ENCODE data around the gene ME3.

ME3 gene

DNA sequence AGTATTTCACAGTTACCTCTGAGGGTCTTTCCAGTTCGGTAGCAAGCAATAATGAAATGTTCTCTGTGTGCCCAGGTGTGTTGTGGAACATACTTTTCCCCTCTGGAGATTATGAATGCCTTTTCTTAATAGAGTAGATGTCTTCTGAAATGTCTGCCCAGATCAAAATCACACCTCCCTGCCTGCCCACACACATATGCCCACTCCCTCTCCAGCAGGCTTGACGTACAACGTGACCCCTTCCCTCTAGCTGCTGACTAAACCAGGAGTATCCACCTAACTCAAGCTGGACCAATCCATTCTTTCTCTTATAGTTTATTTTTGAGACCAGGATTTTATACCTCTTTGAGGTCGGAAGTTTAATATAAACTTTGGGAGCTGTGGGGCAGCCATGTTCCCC lies 48.7 kb downstream of the ME3 start:
- Histone ChIP-seq H3K4me1 (ENCODE audit: low read length) (no peaks in the 10 kb centered on the region), H3K79me2 (ENCODE audit: low read length) (no peaks in the 10 kb centered on the region), H3K27ac (ENCODE audit: low read length) (no peak overlapping the region), H3F3A (ENCODE audit: insufficient read depth, low read length) (no peaks in the 10 kb centered on the region), H3K9me2 (replicated peaks; ENCODE audit: insufficient read depth, low read length) (no peaks in the 10 kb centered on the region), H3K27me3 (replicated peaks; ENCODE audit: insufficient read depth, low read length) (no peaks in the 10 kb centered on the region), H3K9me3 (replicated peaks; ENCODE audit: insufficient read depth, low read length) (no peaks in the 10 kb centered on the region), H3K4me3 (ENCODE audit: low read length) (no peak overlapping the region), H3K9ac (ENCODE audit: low read length) (no peak overlapping the region), H2AFZ (ENCODE audit: low read length) (no peak overlapping the region), H4K20me1 (ENCODE audit: insufficient read depth, low read length) (no peaks in the 10 kb centered on the region), H3K36me3 (replicated peaks; ENCODE audit: insufficient read depth, low read length) (no peaks in the 10 kb centered on the region), H3K4me2 (ENCODE audit: low read depth, low read length) (no peak overlapping the region)
- DNase-seq = no peak
- TF ChIP-seq EZH2 (optimal IDR thresholded peaks at IDR 0.05; ENCODE audit: low read depth, low read length) = no peak
- TF ChIP-seq CTCF (IDR thresholded peaks at IDR 0.05; ENCODE audit: low read length) = no peak
- TF ChIP-seq EZH2phosphoT487 (IDR thresholded peaks at IDR 0.05; ENCODE audit: low read length) = no peak

- TF ChIP-seq CTCF (IDR thresholded peaks at IDR 0.05; ENCODE audit: low read length) (no peak), EZH2phosphoT487 (IDR thresholded peaks at IDR 0.05; ENCODE audit: low read length) (no peak), EZH2 (optimal IDR thresholded peaks at IDR 0.05; ENCODE audit: low read depth, low read length) (no peak)
- Histone ChIP-seq H3K9ac (ENCODE audit: low read length) (no peak overlapping the region), H3K9me3 (replicated peaks; ENCODE audit: insufficient read depth, low read length) (no peaks in the 10 kb centered on the region), H3K4me1 (ENCODE audit: low read length) (no peaks in the 10 kb centered on the region), H3K4me2 (ENCODE audit: low read depth, low read length) (no peak overlapping the region), H3K27me3 (replicated peaks; ENCODE audit: insufficient read depth, low read length) (no peaks in the 10 kb centered on the region), H3K4me3 (ENCODE audit: low read length) (no peak overlapping the region), H3K36me3 (replicated peaks; ENCODE audit: insufficient read depth, low read length) (no peaks in the 10 kb centered on the region), H3K79me2 (ENCODE audit: low read length) (no peaks in the 10 kb centered on the region), H4K20me1 (ENCODE audit: insufficient read depth, low read length) (no peaks in the 10 kb centered on the region), H3K27ac (ENCODE audit: low read length) (no peak overlapping the region), H3F3A (ENCODE audit: insufficient read depth, low read length) (no peaks in the 10 kb centered on the region), H2AFZ (ENCODE audit: low read length) (no peak overlapping the region), H3K9me2 (replicated peaks; ENCODE audit: insufficient read depth, low read length) (no peaks in the 10 kb centered on the region)
- no peak for DNase-seq
These were observed 49.3 kb downstream of the ME3 start for GRCh38 chr11:86623041-86623621.

- no peak overlapping the region for H3K4me2 ChIP-seq (ENCODE audit: low read depth, low read length)
- H4K20me1 ChIP-seq (ENCODE audit: insufficient read depth, low read length) = no peaks in the 10 kb centered on the region
- no peaks in the 10 kb centered on the region for H3K36me3 ChIP-seq (replicated peaks; ENCODE audit: insufficient read depth, low read length)
- no peak overlapping the region for H3K27ac ChIP-seq (ENCODE audit: low read length)
- H3K27me3 ChIP-seq (replicated peaks; ENCODE audit: insufficient read depth, low read length) = no peaks in the 10 kb centered on the region
- no peaks in the 10 kb centered on the region for H3K4me1 ChIP-seq (ENCODE audit: low read length)
- DNase-seq = no peak
- H2AFZ ChIP-seq (ENCODE audit: low read length) = no peak overlapping the region
- no peaks in the 10 kb centered on the region for H3F3A ChIP-seq (ENCODE audit: insufficient read depth, low read length)
- H3K9me3 ChIP-seq (replicated peaks; ENCODE audit: insufficient read depth, low read length) = no peaks in the 10 kb centered on the region
- H3K79me2 ChIP-seq (ENCODE audit: low read length) = no peaks in the 10 kb centered on the region
- no peaks in the 10 kb centered on the region for H3K9me2 ChIP-seq (replicated peaks; ENCODE audit: insufficient read depth, low read length)
- no peak overlapping the region for H3K9ac ChIP-seq (ENCODE audit: low read length)
- no peak for TF ChIP-seq EZH2phosphoT487 (IDR thresholded peaks at IDR 0.05; ENCODE audit: low read length)
- no peak for TF ChIP-seq EZH2 (optimal IDR thresholded peaks at IDR 0.05; ENCODE audit: low read depth, low read length)
- TF ChIP-seq CTCF (IDR thresholded peaks at IDR 0.05; ENCODE audit: low read length) = no peak
- no peak overlapping the region for H3K4me3 ChIP-seq (ENCODE audit: low read length)
These were observed 50.6 kb downstream of the ME3 start for GRCh38 chr11:86621854-86622253.

Measured in MM.1S (cell line).